DOHH2 (cell line): Measurements from ENCODE around the gene FRRS1L.

Source experiments
- EZH2phosphoT487 ChIP-seq: fragments of 200-600 bp; sonication (generic); IDR thresholded peaks from 2 replicates; pipeline ENCODE4 v1.6.1; 2017; ENCODE audit warnings: borderline replicate concordance, mild to moderate bottlenecking, antibody characterized with exemption, low read length, moderate library complexity, mixed read lengths
- TF ChIP-seq, protein P1 (sequence below): fragments of 200-600 bp; sonication (generic); IDR thresholded peaks from one replicate; pipeline ENCODE4 v1.5.1; 2014; ENCODE audit warnings: antibody characterized with exemption, mild to moderate bottlenecking, low read depth, low read length; ENCODE audit not compliant: poor library complexity, severe bottlenecking

DNA sequence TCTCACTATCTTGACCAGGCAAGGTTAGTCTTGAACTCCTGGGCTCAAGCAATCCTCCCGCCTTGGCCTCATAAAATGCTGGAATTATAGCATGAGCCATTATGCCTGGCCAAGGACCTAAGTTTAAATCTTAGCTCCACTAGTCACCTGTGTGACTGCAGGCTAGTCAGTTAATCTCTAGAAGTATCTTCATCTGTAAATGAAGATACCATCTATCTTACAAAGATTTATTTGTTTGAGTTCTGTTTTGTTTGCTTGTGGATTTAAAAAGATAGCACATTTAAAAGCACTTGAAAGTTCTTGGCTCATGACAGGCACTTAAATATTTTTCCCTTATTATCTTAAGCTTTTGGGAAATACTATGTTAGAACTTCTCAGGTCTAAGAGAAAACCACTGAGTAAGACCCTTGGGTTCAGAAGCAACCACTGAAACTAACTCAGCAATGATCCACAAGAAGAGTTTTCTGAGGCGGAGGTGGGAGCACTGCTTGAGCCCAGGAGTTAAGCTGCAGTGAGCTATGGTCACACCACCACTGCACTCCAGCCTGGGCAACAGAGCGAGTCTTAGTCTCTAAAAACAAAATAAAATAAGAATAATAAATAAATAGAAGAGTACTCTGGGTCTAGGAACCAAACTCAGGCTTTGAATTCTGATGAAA is 66.4 kb downstream of the FRRS1L start:
- TF ChIP-seq, protein P1, sequence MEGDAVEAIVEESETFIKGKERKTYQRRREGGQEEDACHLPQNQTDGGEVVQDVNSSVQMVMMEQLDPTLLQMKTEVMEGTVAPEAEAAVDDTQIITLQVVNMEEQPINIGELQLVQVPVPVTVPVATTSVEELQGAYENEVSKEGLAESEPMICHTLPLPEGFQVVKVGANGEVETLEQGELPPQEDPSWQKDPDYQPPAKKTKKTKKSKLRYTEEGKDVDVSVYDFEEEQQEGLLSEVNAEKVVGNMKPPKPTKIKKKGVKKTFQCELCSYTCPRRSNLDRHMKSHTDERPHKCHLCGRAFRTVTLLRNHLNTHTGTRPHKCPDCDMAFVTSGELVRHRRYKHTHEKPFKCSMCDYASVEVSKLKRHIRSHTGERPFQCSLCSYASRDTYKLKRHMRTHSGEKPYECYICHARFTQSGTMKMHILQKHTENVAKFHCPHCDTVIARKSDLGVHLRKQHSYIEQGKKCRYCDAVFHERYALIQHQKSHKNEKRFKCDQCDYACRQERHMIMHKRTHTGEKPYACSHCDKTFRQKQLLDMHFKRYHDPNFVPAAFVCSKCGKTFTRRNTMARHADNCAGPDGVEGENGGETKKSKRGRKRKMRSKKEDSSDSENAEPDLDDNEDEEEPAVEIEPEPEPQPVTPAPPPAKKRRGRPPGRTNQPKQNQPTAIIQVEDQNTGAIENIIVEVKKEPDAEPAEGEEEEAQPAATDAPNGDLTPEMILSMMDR, result no peak
- TF ChIP-seq EZH2phosphoT487, result no peak
